Fibroblast of lung (primary cell): ENCODE results near the gene WDR5B. TPM values are rescaled to one million over a fixed set of nuclear protein-coding genes. Genes with fewer than 3 reads are reported as not detected.

ENCODE experiments used
- DNase-seq, 2 donors: peaks; one replicate each; pipeline versions ENCODE4 v3.0.0 to v3.0.0-alpha.2; 2010; ENCODE audit warnings: low read depth in 2 of 2
- H2AFZ ChIP-seq: 2 replicates; pipeline ENCODE4 v1.5.1; 2012; ENCODE audit warnings: low read length, control low read depth, inconsistent platforms
- H3K27ac ChIP-seq: 2 replicates; pipeline ENCODE4 v1.5.1; 2011; ENCODE audit warnings: low read length, control low read depth; ENCODE audit not compliant: insufficient read depth
- H3K27me3 ChIP-seq: 2 replicates; pipeline ENCODE4 v1.5.1; 2011; ENCODE audit warnings: mild to moderate bottlenecking, low read length; ENCODE audit not compliant: control insufficient read depth, insufficient read depth
- H3K36me3 ChIP-seq: 2 replicates; pipeline ENCODE4 v1.5.1; 2011; ENCODE audit warnings: low read length; ENCODE audit not compliant: control insufficient read depth, insufficient read depth
- H3K4me1 ChIP-seq: 2 replicates; pipeline ENCODE4 v1.5.1; 2011; ENCODE audit warnings: low read length; ENCODE audit not compliant: control insufficient read depth, insufficient read depth; ENCODE audit errors: extremely low read depth
- H3K4me2 ChIP-seq: 2 replicates; pipeline ENCODE4 v1.5.1; 2011; ENCODE audit warnings: low read length, control low read depth; ENCODE audit not compliant: insufficient read depth; ENCODE audit errors: extremely low read depth
- H3K4me3 ChIP-seq, 4 experiments: fragments of 200-600 bp in 1 of 4; sonication (generic) in 1 of 4; replicated peaks in 1 of 4; 2 replicates each; pipeline ENCODE4 v1.5.1; 2011 to 2016; ENCODE audit warnings: low read length in 4 of 4, low read depth in 3 of 4, mild to moderate bottlenecking in 3 of 4, control low read depth in 2 of 4, inconsistent platforms in 1 of 4, mixed read lengths in 1 of 4; ENCODE audit not compliant: insufficient read depth in 1 of 4; ENCODE audit errors: control extremely low read depth in 1 of 4
- H3K79me2 ChIP-seq: 2 replicates; pipeline ENCODE4 v1.5.1; 2012; ENCODE audit warnings: mild to moderate bottlenecking, low read length, inconsistent platforms; ENCODE audit not compliant: control insufficient read depth, insufficient read depth
- H3K9ac ChIP-seq: 2 replicates; pipeline ENCODE4 v1.5.1; 2011; ENCODE audit warnings: mild to moderate bottlenecking, low read length, control low read depth; ENCODE audit not compliant: insufficient read depth
- H3K9me3 ChIP-seq: 2 replicates; pipeline ENCODE4 v1.5.1; 2012; ENCODE audit warnings: low read depth, low read length; ENCODE audit not compliant: control insufficient read depth, insufficient read depth
- H4K20me1 ChIP-seq: 2 replicates; pipeline ENCODE4 v1.5.1; 2011; ENCODE audit warnings: low read length; ENCODE audit not compliant: control insufficient read depth, insufficient read depth; ENCODE audit errors: extremely low read depth
- CTCF ChIP-seq, 2 donors: IDR thresholded peaks in 1 of 2; conservative IDR thresholded peaks in 1 of 2; 1 replicate in 1 of 2; 2 replicates in 1 of 2; pipeline ENCODE4 v1.5.1; 2011 to 2012; ENCODE audit warnings: low read length in 2 of 2, control low read depth in 1 of 2, inconsistent platforms in 1 of 2, low read depth in 1 of 2, mild to moderate bottlenecking in 1 of 2
- EZH2 ChIP-seq: IDR thresholded peaks from 2 replicates; pipeline ENCODE4 v1.5.1; 2012; ENCODE audit warnings: low read length, control low read depth, mild to moderate bottlenecking; ENCODE audit errors: missing control alignments
- polyA plus RNA-seq, 2 donors: library from polyadenylated mRNA; depleted of rRNA in 1 of 2; stranded (reverse) in 1 of 2; unstranded in 1 of 2; fragments of >200 nt; gene quantifications; 2 replicates each; pipeline ENCODE4 v1.2.1, GENCODE V29; 2011 to 2012; ENCODE audit warnings: missing spikeins in 1 of 2
- total RNA-seq: library from RNA; depleted of rRNA; stranded (reverse); fragments of >200 nt; gene quantifications from 2 replicates; pipeline ENCODE4 v1.2.1, GENCODE V29; 2014

The WDR5B gene
- total and polyA plus RNA-seq, 2 donors (not counting 1 experiment from before 2014, with no cell fraction given): 6.6 to 7.2 TPM

GRCh38 chr3:122427857-122428471 lies 12.1 kb upstream of the WDR5B start:
- peak in 1 of 2 donors; percentile 32 for DNase-seq
- Histone ChIP-seq H3K79me2 (no peaks in the 10 kb centered on the region), H3K27me3 (no peaks in the 10 kb centered on the region), H3K4me3 (no peak overlapping the region), H3K36me3 (peaks cover 10% of the 10 kb centered on the region), H3K4me1 (no peaks in the 10 kb centered on the region), H3K4me2 (no peak overlapping the region), H4K20me1 (peaks cover 3% of the 10 kb centered on the region), H3K27ac (no peak overlapping the region), H2AFZ (no peak overlapping the region), H3K9ac (no peak overlapping the region), H3K9me3 (no peaks in the 10 kb centered on the region)
- TF ChIP-seq CTCF (conservative IDR thresholded peaks at IDR 0.05 in 1 of 2, IDR thresholded peaks at IDR 0.05 in 1 of 2; ENCODE audit: low read depth in 1 of 2, low read length in 2 of 2): no peak
- no peak for TF ChIP-seq EZH2

DNA sequence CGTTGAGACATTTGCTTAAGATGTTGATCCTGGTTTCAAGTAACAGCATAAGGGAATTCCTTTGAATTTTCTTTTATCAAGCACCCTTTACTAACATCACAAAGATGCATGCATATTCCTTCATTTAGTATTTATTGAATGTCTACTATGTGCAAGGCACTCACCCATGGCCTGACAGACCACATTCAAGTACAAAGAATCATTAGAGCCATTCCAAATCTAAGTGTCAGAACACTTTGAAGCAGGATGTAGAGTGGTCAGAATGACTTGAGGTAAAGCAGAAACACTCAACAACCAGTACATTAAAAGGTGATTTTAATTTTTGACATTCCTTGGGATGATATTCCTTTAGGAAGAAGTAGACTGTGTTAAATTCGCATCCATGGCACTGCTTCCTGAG lies 6.0 kb upstream of the WDR5B start:
- Histone ChIP-seq H2AFZ (no peak overlapping the region), H3K36me3 (peaks cover 9% of the 10 kb centered on the region), H3K4me1 (no peaks in the 10 kb centered on the region), H3K27ac (no peak overlapping the region), H3K27me3 (no peaks in the 10 kb centered on the region), H3K9me3 (no peaks in the 10 kb centered on the region), H3K9ac (no peak overlapping the region), H3K4me3 (no peak overlapping the region), H4K20me1 (no peaks in the 10 kb centered on the region), H3K4me2 (no peak overlapping the region), H3K79me2 (peaks cover 10% of the 10 kb centered on the region)
- no peak for DNase-seq
- TF ChIP-seq EZH2 (no peak), CTCF (conservative IDR thresholded peaks at IDR 0.05 in 1 of 2, IDR thresholded peaks at IDR 0.05 in 1 of 2; ENCODE audit: low read depth in 1 of 2, low read length in 2 of 2) (no peak)

DNA sequence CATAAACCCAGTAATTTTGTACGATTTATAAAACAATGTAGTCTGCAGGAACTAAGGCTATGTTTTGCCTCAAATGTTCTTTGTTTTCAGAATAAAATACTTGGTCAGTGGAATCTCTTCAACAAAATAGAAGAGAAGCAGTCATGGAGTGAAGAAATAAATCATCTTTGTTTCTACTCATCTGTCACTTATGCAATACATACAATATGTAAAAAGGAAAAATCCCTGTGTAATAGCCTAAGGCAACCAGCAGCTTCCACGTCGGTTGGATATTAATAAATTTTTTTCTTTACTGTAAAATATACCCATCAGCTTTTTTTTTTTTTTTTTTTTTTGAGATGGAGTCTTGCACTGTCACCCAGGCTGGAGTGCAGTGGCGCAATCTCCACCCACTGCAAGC lies 5.2 kb upstream of the WDR5B start:
- peaks cover 14% of the 10 kb centered on the region for H3K79me2 ChIP-seq
- no peaks in the 10 kb centered on the region for H3K27me3 ChIP-seq
- H3K4me3 ChIP-seq: no peak overlapping the region
- TF ChIP-seq CTCF (conservative IDR thresholded peaks at IDR 0.05 in 1 of 2, IDR thresholded peaks at IDR 0.05 in 1 of 2; ENCODE audit: low read depth in 1 of 2, low read length in 2 of 2) (no peak), EZH2 (no peak)
- no peak overlapping the region for H3K9ac ChIP-seq
- no peak overlapping the region for H2AFZ ChIP-seq
- no peak for DNase-seq
- no peak overlapping the region for H3K4me2 ChIP-seq
- H3K27ac ChIP-seq: no peak overlapping the region
- H3K4me1 ChIP-seq: no peaks in the 10 kb centered on the region
- H3K36me3 ChIP-seq: peaks cover 8% of the 10 kb centered on the region
- no peaks in the 10 kb centered on the region for H4K20me1 ChIP-seq
- H3K9me3 ChIP-seq: no peaks in the 10 kb centered on the region
